HEK293 (cell line): Measurements from ENCODE around the gene CDK5R1.

ENCODE experiments used
- CTCF ChIA-PET: fragments of 350-600 bp; formaldehyde crosslinking; extraction: SDS; loops from one replicate; lab custom pipeline; 2021; ENCODE audit warnings: antibody characterized with exemption; lab: Yijun Ruan, JAX
- POLR2A ChIA-PET: fragments of 300-600 bp; formaldehyde crosslinking; extraction: SDS; loops from one replicate; lab custom pipeline; 2020; ENCODE audit warnings: antibody characterized with exemption, inconsistent platforms; lab: Yijun Ruan, JAX
- H3K27ac ChIP-seq: fragments of 200-500 bp; sonication (Bioruptor generic); 2 replicates; pipeline ENCODE4 v1.5.1; 2014; ENCODE audit warnings: low read depth, low read length, control low read depth, inconsistent platforms; ENCODE audit errors: extremely low read depth
- H3K36me3 ChIP-seq, 2 experiments: fragments of 200-500 bp in 1 of 2; sonication (Bioruptor generic) in 1 of 2; 1 replicate in 1 of 2; 2 replicates in 1 of 2; pipeline ENCODE4 v1.5.1; 2014 to 2017; ENCODE audit warnings: inconsistent platforms in 2 of 2, low read length in 2 of 2; ENCODE audit not compliant: control insufficient read depth in 2 of 2, insufficient read depth in 1 of 2
- H3K4me1 ChIP-seq: fragments of 200-500 bp; sonication (Bioruptor generic); 2 replicates; pipeline ENCODE4 v1.5.1; 2014; ENCODE audit warnings: mild to moderate bottlenecking, low read length, inconsistent platforms; ENCODE audit not compliant: control insufficient read depth, insufficient read depth
- H3K4me3 ChIP-seq: 2 replicates; pipeline ENCODE4 v1.5.1; 2011; ENCODE audit warnings: low read depth, mild to moderate bottlenecking, control low read depth, low read length, moderate library complexity
- H3K9me3 ChIP-seq: fragments of 200-500 bp; sonication (Bioruptor generic); 2 replicates; pipeline ENCODE4 v1.5.1; 2014; ENCODE audit warnings: low read depth, low read length, inconsistent platforms; ENCODE audit not compliant: control insufficient read depth, insufficient read depth
- BCL11A ChIP-seq: fragments of 450-650 bp; formaldehyde crosslinking; IDR thresholded peaks from 2 replicates; pipeline ENCODE4 v1.5.1; 2016; ENCODE audit warnings: low read depth, missing biosample characterization, missing genetic modification characterization
- BCL11B ChIP-seq: fragments of 450-650 bp; formaldehyde crosslinking; IDR thresholded peaks from 2 replicates; pipeline ENCODE4 v1.5.1; 2016; ENCODE audit warnings: low read depth, missing biosample characterization, missing genetic modification characterization
- EGR2 ChIP-seq: fragments of 450-650 bp; formaldehyde crosslinking; IDR thresholded peaks from 2 replicates; pipeline ENCODE4 v1.5.1; 2016; ENCODE audit warnings: low read depth, missing biosample characterization, missing genetic modification characterization
- GLI2 ChIP-seq: fragments of 450-650 bp; formaldehyde crosslinking; IDR thresholded peaks from 2 replicates; pipeline ENCODE4; 2017; ENCODE audit warnings: missing biosample characterization, missing genetic modification characterization, low read depth, borderline replicate concordance
- IKZF3 ChIP-seq: fragments of 450-650 bp; IDR thresholded peaks from 2 replicates; pipeline ENCODE4 v1.5.0; 2018; ENCODE audit warnings: missing biosample characterization, mild to moderate bottlenecking, missing genetic modification characterization, moderate library complexity
- MZF1 ChIP-seq: fragments of 450-650 bp; formaldehyde crosslinking; IDR thresholded peaks from 2 replicates; pipeline ENCODE4 v1.5.1; 2017; ENCODE audit warnings: missing biosample characterization, missing genetic modification characterization, borderline replicate concordance
- REPIN1 ChIP-seq: fragments of 450-650 bp; formaldehyde crosslinking; IDR thresholded peaks from 2 replicates; pipeline ENCODE4 v1.5.1; 2017; ENCODE audit warnings: missing biosample characterization, missing genetic modification characterization, low read depth
- SALL2 ChIP-seq: fragments of 450-650 bp; formaldehyde crosslinking; IDR thresholded peaks from 2 replicates; pipeline ENCODE4 v1.5.0; 2017; ENCODE audit warnings: missing biosample characterization, mild to moderate bottlenecking, missing genetic modification characterization, borderline replicate concordance
- SP2 ChIP-seq: fragments of 450-650 bp; formaldehyde crosslinking; IDR thresholded peaks from 2 replicates; pipeline ENCODE4 v1.5.1; 2016; ENCODE audit warnings: missing biosample characterization, missing genetic modification characterization
- YY2 ChIP-seq: fragments of 450-650 bp; formaldehyde crosslinking; IDR thresholded peaks from 2 replicates; pipeline ENCODE4 v1.5.1; 2016; ENCODE audit warnings: missing biosample characterization, missing genetic modification characterization
- ZBTB1 ChIP-seq: fragments of 450-650 bp; formaldehyde crosslinking; IDR thresholded peaks from 2 replicates; pipeline ENCODE4 v1.5.1; 2016; ENCODE audit warnings: missing biosample characterization, missing genetic modification characterization
- ZBTB48 ChIP-seq: fragments of 450-650 bp; formaldehyde crosslinking; IDR thresholded peaks from 2 replicates; pipeline ENCODE4 v1.5.1; 2016; ENCODE audit warnings: missing biosample characterization, missing genetic modification characterization
- ZBTB7A ChIP-seq: fragments of 450-650 bp; formaldehyde crosslinking; IDR thresholded peaks from 2 replicates; pipeline ENCODE4 v1.5.1; 2016; ENCODE audit warnings: low read depth, missing biosample characterization, missing genetic modification characterization
- ZEB2 ChIP-seq: fragments of 450-650 bp; formaldehyde crosslinking; IDR thresholded peaks from 2 replicates; pipeline ENCODE4 v1.5.1; 2016; ENCODE audit warnings: missing biosample characterization, missing genetic modification characterization
- ZNF112 ChIP-seq: fragments of 450-650 bp; formaldehyde crosslinking; IDR thresholded peaks from 2 replicates; pipeline ENCODE4 v1.5.0; 2017; ENCODE audit warnings: missing biosample characterization, missing genetic modification characterization
- ZNF114 ChIP-seq: fragments of 450-650 bp; formaldehyde crosslinking; IDR thresholded peaks from 2 replicates; pipeline ENCODE4 v1.5.0; 2017; ENCODE audit warnings: missing biosample characterization, missing genetic modification characterization
- ZNF140 ChIP-seq: fragments of 450-650 bp; formaldehyde crosslinking; IDR thresholded peaks from 2 replicates; pipeline ENCODE4 v1.5.1; 2016; ENCODE audit warnings: missing biosample characterization, missing genetic modification characterization
- ZNF157 ChIP-seq: fragments of 450-650 bp; formaldehyde crosslinking; IDR thresholded peaks from 2 replicates; pipeline ENCODE4 v1.5.1; 2016; ENCODE audit warnings: missing biosample characterization, missing genetic modification characterization
- ZNF169 ChIP-seq: fragments of 450-650 bp; formaldehyde crosslinking; IDR thresholded peaks from 2 replicates; pipeline ENCODE4 v1.5.1; 2016; ENCODE audit warnings: missing biosample characterization, missing genetic modification characterization
- ZNF239 ChIP-seq: fragments of 450-650 bp; formaldehyde crosslinking; IDR thresholded peaks from 2 replicates; pipeline ENCODE4 v1.5.1; 2016; ENCODE audit warnings: missing biosample characterization, missing genetic modification characterization
- ZNF248 ChIP-seq: fragments of 450-650 bp; formaldehyde crosslinking; IDR thresholded peaks from 2 replicates; pipeline ENCODE4 v1.5.1; 2017; ENCODE audit warnings: missing biosample characterization, missing genetic modification characterization
- ZNF266 ChIP-seq: fragments of 450-650 bp; formaldehyde crosslinking; IDR thresholded peaks from 2 replicates; pipeline ENCODE4 v1.5.1; 2016; ENCODE audit warnings: missing biosample characterization, missing genetic modification characterization, low read depth
- ZNF324 ChIP-seq: fragments of 450-650 bp; formaldehyde crosslinking; IDR thresholded peaks from 2 replicates; pipeline ENCODE4 v1.5.1; 2016; ENCODE audit warnings: missing biosample characterization, missing genetic modification characterization
- ZNF335 ChIP-seq: fragments of 450-650 bp; formaldehyde crosslinking; conservative IDR thresholded peaks from 2 replicates; pipeline ENCODE4 v1.5.1; 2016; ENCODE audit warnings: missing biosample characterization, missing genetic modification characterization
- ZNF354C ChIP-seq: fragments of 450-650 bp; formaldehyde crosslinking; IDR thresholded peaks from 2 replicates; pipeline ENCODE4 v1.5.1; 2016; ENCODE audit warnings: missing biosample characterization, missing genetic modification characterization, low read depth, borderline replicate concordance
- ZNF394 ChIP-seq: fragments of 450-650 bp; formaldehyde crosslinking; IDR thresholded peaks from 2 replicates; pipeline ENCODE4 v1.5.1; 2016; ENCODE audit warnings: missing biosample characterization, missing genetic modification characterization, mild to moderate bottlenecking, moderate library complexity, borderline replicate concordance
- ZNF416 ChIP-seq: fragments of 450-650 bp; formaldehyde crosslinking; IDR thresholded peaks from 2 replicates; pipeline ENCODE4 v1.5.1; 2016; ENCODE audit warnings: missing biosample characterization, missing genetic modification characterization
- ZNF423 ChIP-seq: fragments of 450-650 bp; formaldehyde crosslinking; IDR thresholded peaks from 2 replicates; pipeline ENCODE4 v1.5.1; 2016; ENCODE audit warnings: missing biosample characterization, missing genetic modification characterization
- ZNF555 ChIP-seq: fragments of 450-650 bp; formaldehyde crosslinking; conservative IDR thresholded peaks from 2 replicates; pipeline ENCODE4 v1.5.1; 2017; ENCODE audit warnings: missing biosample characterization, mild to moderate bottlenecking, missing genetic modification characterization, inconsistent platforms
- ZNF610 ChIP-seq: fragments of 450-650 bp; formaldehyde crosslinking; IDR thresholded peaks from 2 replicates; pipeline ENCODE4 v1.5.1; 2016; ENCODE audit warnings: missing biosample characterization, missing genetic modification characterization, borderline replicate concordance
- ZNF747 ChIP-seq: fragments of 450-650 bp; formaldehyde crosslinking; IDR thresholded peaks from 2 replicates; pipeline ENCODE4 v1.5.1; 2016; ENCODE audit warnings: missing biosample characterization, missing genetic modification characterization
- ZNF777 ChIP-seq: fragments of 450-650 bp; formaldehyde crosslinking; IDR thresholded peaks from 2 replicates; pipeline ENCODE4 v1.5.1; 2017; ENCODE audit warnings: missing biosample characterization, missing genetic modification characterization, borderline replicate concordance
- ZSCAN23 ChIP-seq: fragments of 450-650 bp; formaldehyde crosslinking; IDR thresholded peaks from 2 replicates; pipeline ENCODE4 v1.5.1; 2016; ENCODE audit warnings: missing biosample characterization, missing genetic modification characterization
- TF ChIP-seq, protein P1 (sequence below): fragments of 450-650 bp; IDR thresholded peaks from 2 replicates; pipeline ENCODE4 v1.5.1; 2018; ENCODE audit warnings: missing biosample characterization, missing genetic modification characterization
- TF ChIP-seq, protein P2 (sequence below): sonication (generic); formaldehyde crosslinking; IDR thresholded peaks from 2 replicates; pipeline ENCODE4 v1.8.1; 2022; ENCODE audit warnings: mild to moderate bottlenecking, moderate library complexity, missing genetic modification reagents
- TF ChIP-seq, protein P3 (sequence below): fragments of 450-650 bp; formaldehyde crosslinking; IDR thresholded peaks from 2 replicates; pipeline ENCODE4 v1.5.1; 2017; ENCODE audit warnings: missing biosample characterization, missing genetic modification characterization

The CDK5R1 gene

DNA sequence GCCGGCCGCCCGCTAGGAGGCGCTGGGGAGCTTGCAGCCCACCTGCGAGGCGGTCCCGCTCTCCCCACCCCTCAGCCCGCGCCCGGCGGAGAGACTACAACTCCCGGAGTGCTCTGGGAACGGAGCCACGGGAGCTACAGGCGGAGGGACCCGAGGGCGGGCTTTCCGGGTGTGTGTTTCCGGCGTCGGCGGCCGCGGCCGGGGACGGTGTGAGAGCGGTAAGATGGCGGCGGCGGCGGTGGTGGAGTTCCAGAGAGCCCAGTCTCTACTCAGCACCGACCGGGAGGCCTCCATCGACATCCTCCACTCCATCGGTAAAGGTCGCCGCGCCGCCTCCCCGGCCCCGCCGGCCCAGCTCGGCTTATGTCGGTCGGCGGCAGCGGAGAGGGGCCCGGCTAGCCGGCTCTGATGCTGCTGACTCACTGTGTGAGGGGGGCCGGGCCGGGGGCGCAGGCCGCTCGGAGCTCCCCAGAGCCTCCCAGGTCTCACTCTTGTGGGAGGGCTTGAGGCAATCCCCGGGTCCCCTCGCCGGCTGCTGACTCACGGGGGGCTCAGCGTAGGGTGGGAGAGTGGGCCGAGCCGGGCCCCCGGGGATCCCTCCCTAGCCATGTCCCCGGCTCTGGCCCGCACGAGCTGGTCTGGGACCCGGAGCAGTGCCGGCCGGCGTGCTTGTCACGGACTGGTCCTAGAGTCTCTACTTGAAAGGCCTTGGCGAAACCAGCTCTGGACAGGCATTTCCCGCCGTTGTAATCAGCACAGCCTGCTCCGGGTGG lies 42.3 kb upstream of the CDK5R1 start, which contains the start of gene PSMD11 (continued):
- TF ChIP-seq ZNF354C (no peak), ZNF266 (tag by site-specific recombination) (no peak), ZBTB1 (tag by site-specific recombination) (peak; percentile 68; the same call in 1 of the 2 replicates)

DNA sequence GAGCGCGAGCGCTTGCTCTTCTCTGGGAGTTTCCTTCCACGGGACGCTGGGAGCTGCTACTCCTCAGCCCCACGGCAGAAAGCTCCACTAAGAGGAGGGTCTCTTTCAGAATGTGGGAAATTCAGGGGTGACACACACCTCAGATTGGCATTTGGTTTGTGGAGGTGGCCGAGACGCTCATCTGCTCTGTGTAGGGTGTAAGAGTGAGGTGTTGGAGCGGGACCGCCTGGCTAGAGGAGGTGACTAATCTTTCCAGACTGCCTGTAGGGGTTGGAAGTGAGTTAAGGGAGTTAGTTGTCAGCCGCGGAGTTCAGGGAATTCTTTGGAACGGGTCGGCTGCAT lies 41.7 kb upstream of the CDK5R1 start:
- ChIA-PET POLR2A (interaction anchor here (0.5 to 1.5 kb wide), 9 partner anchors 10 to 79 kb away, joined by 3 to 6 read pairs (median 3); partner anchors contain the start of gene CDK5R1), CTCF (interaction anchor here (1.0 to 11.4 kb wide), 12 partner anchors 9 to 432 kb away, joined by 3 to 198 read pairs (median 6); partner anchors contain the start of gene MYO1D)
- no peaks in the 10 kb centered on the region for H3K9me3 ChIP-seq
- peaks cover 9% of the 10 kb centered on the region for H3K4me1 ChIP-seq
- peak overlapping the region; percentile 92 for H3K27ac ChIP-seq
- H3K4me3 ChIP-seq, result peak overlapping the region; percentile 94
- peaks cover 35 to 40% of the 10 kb centered on the region in 2 experiments for H3K36me3 ChIP-seq
- TF ChIP-seq ZSCAN23 (tag by site-specific recombination) (no peak), ZNF248 (tag by site-specific recombination) (no peak), SP2 (tag by site-specific recombination) (no peak; the same call in 1 of the 2 replicates), ZNF114 (tag by site-specific recombination) (no peak), IKZF3 (tag by site-specific recombination) (no peak; the same call in 1 of the 2 replicates), ZNF324 (tag by site-specific recombination) (no peak), REPIN1 (tag by site-specific recombination) (no peak), ZNF335 (tag by site-specific recombination) (peak; percentile 60), YY2 (tag by site-specific recombination) (no peak), ZNF394 (tag by site-specific recombination) (peak; percentile 29; the same call in 1 of the 2 replicates), ZNF610 (tag by site-specific recombination) (no peak), ZNF777 (tag by site-specific recombination) (no peak), ZNF157 (tag by site-specific recombination) (no peak), BCL11B (no peak), ZNF140 (no peak), ZNF239 (no peak), ZNF416 (tag by site-specific recombination) (no peak), EGR2 (tag by site-specific recombination) (no peak), ZNF423 (no peak), MZF1 (tag by site-specific recombination) (no peak), ZNF112 (tag by site-specific recombination) (no peak), ZNF555 (no peak), ZBTB48 (tag by site-specific recombination) (peak; percentile 14; the same call in 1 of the 2 replicates), ZNF747 (no peak), ZNF169 (tag by site-specific recombination) (no peak), SALL2 (tag by site-specific recombination) (no peak), ZBTB7A (tag by site-specific recombination) (no peak), BCL11A (tag by site-specific recombination) (no peak), ZEB2 (no peak), GLI2 (tag by site-specific recombination) (no peak)
- TF ChIP-seq, protein P1, sequence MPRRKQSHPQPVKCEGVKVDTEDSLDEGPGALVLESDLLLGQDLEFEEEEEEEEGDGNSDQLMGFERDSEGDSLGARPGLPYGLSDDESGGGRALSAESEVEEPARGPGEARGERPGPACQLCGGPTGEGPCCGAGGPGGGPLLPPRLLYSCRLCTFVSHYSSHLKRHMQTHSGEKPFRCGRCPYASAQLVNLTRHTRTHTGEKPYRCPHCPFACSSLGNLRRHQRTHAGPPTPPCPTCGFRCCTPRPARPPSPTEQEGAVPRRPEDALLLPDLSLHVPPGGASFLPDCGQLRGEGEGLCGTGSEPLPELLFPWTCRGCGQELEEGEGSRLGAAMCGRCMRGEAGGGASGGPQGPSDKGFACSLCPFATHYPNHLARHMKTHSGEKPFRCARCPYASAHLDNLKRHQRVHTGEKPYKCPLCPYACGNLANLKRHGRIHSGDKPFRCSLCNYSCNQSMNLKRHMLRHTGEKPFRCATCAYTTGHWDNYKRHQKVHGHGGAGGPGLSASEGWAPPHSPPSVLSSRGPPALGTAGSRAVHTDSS (tag by site-specific recombination), result no peak
- TF ChIP-seq, protein P2, sequence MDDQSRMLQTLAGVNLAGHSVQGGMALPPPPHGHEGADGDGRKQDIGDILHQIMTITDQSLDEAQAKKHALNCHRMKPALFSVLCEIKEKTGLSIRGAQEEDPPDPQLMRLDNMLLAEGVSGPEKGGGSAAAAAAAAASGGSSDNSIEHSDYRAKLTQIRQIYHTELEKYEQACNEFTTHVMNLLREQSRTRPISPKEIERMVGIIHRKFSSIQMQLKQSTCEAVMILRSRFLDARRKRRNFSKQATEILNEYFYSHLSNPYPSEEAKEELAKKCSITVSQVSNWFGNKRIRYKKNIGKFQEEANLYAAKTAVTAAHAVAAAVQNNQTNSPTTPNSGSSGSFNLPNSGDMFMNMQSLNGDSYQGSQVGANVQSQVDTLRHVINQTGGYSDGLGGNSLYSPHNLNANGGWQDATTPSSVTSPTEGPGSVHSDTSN (CRISPR knock-in tag), result no peak
- TF ChIP-seq, protein P3, sequence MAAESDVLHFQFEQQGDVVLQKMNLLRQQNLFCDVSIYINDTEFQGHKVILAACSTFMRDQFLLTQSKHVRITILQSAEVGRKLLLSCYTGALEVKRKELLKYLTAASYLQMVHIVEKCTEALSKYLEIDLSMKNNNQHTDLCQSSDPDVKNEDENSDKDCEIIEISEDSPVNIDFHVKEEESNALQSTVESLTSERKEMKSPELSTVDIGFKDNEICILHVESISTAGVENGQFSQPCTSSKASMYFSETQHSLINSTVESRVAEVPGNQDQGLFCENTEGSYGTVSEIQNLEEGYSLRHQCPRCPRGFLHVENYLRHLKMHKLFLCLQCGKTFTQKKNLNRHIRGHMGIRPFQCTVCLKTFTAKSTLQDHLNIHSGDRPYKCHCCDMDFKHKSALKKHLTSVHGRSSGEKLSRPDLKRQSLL (tag by site-specific recombination), result peak; percentile 25; the same call in 1 of the 2 replicates
